ENCODE results near the gene TRHDE.

TRHDE gene

DNA sequence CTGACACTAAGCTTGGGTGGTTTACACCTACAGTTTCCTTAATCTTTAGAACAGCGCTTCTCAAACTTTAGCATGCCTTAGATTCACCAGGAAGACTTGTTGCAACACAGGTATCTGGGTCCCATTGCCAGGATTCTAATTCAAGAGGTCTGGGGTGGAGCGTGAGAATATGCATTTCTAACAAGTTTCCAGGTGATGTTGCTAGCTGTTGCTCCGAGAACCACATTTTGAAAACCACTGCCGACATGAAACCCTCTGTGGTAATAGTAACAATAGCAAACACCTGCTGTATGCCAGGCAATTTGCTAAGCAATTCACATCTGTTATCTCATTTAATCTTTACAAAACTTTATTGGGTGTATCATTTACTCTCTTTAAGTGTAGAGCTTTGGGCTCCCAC lies 58.6 kb downstream of the TRHDE start:
- DNase-seq, result no peak

DNA sequence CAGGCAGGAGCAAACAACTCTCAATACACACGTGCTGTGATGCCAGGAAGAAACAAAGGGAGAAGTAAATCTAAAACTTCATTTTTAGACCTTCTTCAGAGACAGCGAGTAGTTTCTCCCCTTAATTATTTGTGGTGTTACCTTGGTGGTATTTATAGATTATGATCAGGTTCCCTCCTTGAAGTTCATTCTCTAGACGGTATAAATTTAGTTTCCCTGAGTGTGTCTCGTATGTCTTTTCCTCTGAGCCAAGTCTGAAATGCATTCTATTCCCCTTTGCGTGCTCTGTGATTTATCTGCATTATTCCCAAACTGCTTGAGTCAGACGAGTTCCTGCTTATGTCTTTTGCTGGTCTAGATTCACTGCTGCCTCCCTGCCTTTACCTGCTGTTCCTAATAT lies 65.2 kb downstream of the TRHDE start:
- no peak for DNase-seq

DNA sequence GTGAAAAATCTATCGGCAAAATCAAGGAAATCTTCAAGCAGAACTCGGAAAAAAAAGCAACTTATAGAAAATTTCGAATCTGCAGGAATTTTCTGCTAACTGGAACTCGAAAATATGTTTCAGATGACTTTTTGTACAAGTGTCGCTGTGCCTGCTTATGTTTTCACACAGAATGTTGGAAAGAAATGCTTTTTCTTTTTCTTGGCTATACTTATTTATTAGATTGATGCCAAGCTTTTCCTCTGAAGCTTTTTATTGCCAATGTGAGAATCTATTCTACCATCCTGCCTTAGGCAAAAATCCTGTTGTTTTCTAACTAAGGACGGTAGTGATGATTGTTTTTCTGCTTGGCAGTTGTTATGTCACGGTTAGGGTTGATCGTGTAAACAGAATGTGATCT lies 65.8 kb downstream of the TRHDE start:
- DNase-seq, result no peak

DNA sequence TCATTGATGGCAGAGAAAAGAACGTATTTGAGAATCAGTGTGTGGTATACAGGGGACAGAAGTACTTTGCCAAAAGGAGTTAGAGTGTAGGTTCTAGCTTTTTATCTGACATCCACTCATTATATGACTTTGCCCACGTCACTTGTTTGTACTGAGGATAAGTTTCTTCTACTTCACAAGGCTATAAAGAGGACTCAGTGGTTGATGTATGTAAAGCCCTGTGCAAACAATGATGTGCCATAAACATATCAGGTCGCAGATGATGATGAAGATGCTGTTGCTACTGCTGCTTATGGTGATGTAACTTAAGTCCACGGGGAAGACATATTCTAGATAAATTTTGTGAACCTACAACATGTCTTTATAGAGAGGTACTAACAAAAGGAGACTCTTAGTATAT lies 66.3 kb downstream of the TRHDE start:
- no peak for DNase-seq

DNA sequence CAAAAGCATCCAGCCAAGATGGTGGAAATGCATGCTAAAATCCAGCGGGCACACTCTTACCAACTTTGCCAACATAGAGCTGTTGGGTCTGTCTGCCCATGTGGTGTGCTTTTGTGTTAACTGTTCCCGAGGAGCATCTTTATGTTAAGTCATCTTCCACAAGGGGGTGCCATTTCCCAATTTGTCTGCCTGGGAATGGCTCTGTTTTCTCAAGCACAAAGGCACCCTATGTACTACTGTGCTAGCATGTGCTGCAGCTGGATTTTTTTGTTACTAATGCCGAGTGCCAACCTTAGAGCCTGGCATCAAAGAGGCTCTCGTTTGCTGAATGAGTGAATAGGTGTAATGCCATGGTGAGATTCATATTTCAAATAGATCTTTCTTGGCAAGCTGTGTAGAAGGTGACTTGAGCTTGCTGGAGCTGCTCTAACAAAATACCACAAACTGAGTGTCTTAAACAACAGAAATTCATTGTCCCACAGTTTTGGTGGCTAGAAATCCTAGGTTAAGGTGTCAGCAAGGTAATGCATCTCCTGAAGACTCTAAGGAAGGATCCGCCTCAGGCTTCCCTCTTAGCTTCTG lies 74.3 kb downstream of the TRHDE start:
- DNase-seq, result peak; percentile 61

DNA sequence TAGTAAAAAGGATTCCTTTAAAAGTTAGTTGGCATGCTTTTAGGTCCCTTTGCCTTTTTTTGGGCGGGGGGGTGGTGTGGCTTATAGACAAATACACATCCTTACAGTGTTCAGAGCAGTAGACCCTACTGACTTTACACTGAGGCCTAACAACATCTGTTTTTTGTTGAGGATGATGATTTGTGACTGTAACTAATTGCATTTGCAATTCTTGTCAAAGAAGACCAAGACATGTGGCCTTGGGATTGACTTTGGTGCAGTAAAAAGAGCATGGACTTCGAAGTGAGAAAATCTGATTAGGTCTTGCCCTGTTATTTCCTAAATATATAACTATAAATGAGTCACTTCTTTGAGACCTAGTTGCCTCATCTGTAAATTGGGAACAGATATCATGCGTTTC lies 77.3 kb downstream of the TRHDE start:
- no peak for DNase-seq

DNA sequence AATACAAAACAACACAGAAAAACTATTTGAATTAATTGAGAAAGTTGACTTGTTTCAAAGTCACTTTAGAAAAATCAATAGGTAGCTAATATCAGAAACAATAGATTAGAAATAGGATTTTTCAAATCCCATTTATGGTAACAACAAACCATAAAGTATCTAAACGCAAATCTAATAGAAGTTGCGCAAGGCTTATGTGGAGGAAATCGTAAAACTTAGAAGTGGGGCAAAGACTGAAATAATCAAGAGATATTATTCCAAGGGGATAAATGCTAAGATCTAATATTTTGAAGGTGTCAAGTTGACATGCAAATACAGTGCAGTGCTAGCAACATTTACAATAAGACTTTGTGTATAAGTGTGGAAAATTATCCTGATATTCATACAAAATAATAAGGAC lies 87.2 kb downstream of the TRHDE start:
- no peak for DNase-seq

DNA sequence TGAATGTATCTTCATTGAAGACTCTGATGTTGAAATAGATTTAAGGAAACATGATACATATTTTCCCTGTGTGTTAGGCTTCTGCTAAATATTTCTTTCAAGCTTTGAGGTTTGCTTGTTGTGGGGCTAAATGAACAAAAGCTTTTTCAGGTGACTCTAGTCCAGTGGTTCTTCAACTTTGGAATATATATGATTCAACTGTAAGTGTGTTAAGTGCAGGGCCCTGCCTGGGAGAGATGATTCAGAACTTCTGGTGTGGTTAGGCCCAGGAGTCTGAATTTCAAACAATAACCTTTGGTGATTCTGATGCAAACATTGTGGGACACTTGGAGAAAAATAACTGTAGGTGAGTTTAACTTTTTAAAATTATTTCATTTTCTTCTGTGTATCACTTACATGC lies 93.0 kb downstream of the TRHDE start:
- DNase-seq, result no peak

DNA sequence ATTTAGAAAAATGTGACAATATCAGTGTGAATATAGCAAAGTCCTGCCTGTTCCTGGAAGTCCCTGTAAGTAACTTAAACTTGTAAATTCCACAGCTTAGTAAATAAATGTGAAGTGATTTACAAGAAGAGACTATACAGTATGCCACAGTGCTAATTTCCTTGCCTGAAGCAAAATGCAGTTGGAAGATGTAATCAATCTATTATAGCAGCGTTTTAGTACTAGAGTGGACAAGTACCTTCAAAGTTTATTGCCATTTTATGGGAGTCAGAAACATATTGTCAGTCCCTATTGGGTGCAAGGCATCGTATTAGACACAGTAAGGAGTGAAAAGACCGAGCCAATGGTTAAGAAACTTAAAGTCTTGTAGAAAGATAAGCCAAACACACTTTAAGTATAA lies 94.1 kb downstream of the TRHDE start:
- no peak for DNase-seq

DNA sequence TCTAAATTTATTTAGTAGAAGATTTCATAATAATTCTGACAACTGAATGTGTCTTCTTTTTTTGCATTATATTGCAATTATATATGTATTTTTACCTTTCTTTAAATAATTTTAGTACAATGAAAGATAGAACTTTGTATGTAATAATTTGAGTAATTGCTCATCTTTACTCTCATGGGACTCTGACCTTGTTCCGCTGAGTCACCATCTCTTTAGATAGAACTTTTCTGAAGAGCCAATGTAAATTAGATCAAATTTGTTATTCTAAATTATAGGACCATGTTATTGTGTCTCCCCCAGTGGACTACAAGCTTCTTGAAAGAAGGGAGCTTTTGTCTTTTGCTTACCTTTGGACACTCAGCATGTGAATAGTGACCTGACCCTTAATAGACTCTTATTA lies 96.1 kb downstream of the TRHDE start:
- DNase-seq, result no peak

DNA sequence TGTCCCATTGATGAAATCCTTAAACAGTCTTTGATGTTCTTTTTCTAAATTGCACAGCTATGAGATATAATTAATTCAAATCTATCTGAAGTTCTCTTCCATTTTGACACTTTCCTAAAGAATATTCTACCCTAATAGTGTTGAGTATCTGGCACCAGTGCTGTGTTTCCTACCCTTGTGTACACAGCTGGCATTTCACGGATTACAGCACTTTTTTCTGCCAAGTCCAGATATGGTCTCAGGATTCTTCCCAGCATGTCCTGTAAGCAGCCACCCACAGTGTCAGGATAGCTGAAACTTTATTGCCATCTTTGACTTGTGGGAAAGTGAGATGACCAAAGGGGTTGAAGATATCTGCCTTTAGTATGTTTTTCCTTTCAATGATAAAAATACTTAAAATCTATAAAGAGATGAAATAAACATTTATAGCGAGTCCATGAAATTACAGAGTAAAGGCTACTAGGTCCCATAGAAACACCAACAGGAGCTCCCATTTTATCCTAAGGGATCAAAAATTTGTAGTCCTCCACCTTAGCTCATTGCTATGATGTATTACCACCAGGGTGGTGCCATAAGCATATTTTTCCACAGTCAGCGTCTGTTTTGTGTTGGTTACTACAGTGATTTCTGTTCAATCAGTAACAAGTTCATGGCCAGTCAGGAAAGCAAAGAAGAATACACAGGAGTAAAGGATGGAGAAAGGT lies 96.7 kb downstream of the TRHDE start:
- no peak for DNase-seq

DNA sequence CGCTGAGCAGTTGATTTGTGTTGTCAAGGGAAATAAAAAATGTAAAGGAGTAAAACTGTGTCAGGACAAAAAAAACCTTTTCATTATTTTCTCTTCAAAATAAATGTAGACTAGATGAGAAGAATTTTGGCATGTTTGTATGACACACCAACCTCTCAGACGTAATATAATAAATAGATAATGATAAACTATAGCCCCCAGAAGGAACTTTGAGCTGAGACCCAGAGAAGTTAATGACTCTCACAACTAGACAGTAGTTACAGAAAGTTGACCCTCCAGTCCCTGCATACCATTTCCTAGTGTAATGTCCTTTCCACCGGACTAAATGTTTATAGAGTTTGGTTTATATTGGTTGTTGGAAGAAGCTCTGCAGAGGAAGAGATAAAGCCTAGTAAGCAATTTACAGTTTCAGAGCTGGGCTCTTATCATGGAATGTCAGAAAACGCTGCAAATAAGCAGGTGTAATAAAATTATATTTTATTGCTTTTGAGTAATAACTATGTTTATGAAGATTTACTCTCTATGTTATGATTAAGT lies 97.3 kb downstream of the TRHDE start:
- no peak for DNase-seq

DNA sequence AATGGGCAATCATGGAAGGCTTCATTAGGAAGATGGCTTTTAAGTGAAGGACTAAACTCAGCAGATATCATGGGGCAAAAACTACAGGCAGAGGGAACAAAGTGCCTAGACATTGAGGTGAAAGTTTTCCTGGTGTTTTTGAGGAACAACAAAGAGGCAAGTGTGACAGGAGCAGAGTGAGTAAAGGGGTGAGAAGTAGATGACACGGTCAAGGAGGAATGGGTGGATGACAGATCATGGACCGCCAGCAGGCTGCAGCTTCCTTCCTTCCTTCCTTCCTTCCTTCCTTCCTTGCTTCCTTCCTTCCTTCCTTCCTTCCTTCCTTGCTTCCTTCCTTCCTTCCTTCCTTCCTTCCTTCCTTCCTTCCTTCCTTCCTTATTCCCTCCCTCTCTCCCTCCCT lies 108.3 kb downstream of the TRHDE start:
- no peak for DNase-seq

DNA sequence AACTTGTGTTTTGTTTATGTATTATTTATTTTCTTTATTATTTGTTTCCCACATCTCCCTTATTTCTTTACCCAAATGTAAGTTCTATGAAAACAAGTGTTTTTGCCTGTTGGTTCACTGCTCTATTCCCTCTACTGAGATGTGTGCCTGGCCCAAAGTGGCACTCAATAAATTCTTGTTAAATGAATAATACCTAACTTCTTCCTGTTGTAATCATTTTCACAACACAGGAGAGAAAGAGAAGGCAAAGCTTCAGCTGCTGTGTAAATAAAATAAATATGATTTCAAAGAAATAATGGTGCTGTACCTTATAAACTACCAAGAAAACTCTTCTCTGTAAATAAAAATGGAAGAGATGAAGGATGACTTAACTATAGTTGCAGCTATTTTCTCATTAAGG lies 116.2 kb downstream of the TRHDE start:
- DNase-seq, result no peak

DNA sequence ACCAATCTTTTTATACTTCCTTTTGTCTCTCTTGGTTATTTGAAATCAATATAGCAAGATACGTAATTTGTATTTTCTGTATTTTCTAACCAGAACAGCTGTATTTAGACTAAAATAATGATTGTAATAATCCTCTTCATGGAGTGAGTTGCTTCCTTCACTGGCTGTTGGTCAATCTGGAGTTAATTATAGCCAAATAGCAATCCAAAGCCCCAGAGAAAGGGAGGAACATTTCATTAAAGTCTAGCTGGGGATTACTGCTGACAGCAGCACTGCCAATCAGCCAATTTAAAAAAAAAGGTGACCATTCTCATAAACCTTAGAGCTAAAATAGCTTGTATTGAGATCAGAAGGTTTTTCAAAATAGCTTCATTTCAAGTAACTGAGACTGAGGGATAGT lies 118.0 kb downstream of the TRHDE start:
- no peak for DNase-seq

DNA sequence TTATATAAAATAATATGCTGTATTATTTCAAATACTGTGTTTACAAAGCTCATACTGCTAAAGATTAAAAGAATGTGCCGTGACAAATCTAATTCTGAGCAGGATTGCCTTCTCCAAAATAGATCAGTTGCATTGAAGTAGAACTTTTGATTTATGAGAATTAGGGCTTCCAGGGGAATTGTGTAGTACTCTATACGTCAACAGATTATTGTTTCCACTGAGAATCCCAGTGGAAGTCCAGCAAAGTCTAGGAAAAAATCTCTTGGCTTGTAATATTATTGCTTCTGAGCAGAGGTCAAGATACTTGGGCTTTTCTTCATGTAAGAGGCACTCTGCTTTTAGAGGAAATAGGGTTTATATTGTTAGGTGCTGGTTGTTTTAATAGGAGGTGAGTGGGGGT lies 133.9 kb downstream of the TRHDE start:
- no peak for DNase-seq

DNA sequence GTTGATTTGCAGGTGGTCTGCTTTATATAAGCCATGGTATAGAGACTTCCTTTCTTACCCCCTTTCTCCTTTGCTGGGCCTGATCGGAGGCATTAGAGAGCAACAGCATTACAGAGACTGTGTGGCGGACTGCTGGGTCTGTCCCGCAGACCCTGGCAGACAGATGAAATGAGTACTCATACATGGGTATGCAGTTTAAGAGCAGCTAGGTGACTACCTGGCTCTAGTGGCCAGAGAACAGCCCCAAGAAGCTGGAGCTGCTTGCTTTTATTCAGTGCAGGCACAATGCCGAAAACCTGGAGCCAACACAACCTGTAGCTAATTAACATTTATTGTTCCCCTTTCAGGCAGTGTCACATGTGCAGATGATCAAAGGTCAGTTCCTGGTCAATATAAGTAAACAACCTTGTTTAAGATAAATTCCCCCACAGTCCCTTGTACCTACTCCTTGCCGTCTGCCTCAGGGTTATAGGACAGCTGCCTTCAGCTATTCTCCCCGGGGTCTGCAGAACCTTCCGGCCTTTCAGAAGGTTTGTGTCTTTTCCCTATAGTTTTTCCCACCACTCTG lies 160.0 kb downstream of the TRHDE start:
- no peak for DNase-seq

DNA sequence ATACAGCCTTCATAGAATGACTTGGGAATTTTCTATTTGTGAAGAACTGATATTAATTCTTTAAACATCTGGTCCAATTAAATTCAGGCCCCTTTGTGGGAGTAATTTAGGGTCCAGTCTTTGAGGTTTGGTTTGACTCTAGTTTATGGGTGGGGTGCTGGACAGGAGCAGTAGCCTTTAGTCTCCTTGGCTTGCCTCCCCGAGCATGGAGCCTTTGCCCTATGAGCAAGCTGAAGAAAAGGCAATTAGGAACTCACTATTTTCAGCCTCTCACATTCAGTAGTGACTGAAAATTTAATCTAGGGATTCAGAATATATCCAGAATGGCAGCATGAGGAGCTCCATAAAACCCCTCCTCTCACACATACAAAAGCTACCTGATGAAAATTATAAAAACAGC lies 161.1 kb downstream of the TRHDE start:
- DNase-seq, result no peak

DNA sequence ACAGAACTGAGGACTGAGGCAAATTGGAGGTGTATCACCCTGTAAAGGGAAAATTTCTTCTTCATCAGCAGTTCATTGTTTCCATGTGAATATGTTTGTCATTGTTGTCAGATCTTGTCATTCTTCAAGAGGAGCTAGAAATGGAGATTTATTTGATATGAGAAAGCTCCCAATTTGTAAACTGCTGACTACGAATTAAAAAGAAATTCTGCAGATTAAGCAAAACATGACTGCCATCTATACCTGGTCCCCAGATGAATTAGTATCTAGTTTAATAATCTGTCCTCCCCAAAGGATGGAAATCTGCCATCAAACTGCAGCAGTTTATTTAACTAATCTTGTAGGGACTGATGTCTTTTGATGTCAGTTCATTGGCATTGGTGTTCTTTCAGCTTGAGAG lies 162.8 kb downstream of the TRHDE start:
- DNase-seq, result no peak

DNA sequence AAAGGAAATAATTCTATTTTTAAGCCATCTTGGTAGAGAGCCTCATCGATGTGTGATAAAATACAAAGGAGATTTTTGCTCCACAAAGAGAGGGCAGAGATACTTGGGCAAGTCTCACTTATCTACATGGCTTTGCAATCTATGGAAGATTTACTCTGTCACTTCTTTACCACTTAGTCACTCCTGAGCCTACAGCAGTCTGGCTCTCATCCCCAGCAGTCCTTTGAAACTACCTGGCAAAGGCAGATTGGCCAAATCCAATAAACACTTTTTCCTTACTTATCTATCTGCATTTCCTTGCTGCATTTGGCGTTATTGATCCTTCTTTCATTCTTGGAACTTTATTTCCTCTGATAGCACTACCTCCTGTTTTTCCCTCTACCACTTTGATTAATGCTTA lies 170.0 kb downstream of the TRHDE start:
- no peak for DNase-seq

DNA sequence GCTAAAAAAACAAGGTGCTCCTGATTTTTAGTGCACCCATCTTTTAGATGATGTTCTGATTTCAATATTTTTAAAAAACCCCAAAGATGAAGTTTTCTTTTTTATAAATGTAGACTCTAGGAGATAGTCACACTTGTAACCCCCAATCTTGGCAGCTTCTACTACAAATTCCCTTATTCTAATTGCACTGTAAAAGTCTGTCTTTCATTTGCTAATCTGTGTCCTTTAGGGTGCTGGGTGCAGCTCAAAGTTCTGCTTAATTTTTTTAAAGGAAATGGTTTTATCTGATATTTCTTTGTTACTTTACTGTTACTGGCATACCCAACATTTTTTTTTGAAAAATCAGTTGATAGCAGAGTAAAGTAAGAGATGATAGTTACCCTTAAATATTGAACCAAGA lies 172.0 kb downstream of the TRHDE start:
- DNase-seq, result no peak

DNA sequence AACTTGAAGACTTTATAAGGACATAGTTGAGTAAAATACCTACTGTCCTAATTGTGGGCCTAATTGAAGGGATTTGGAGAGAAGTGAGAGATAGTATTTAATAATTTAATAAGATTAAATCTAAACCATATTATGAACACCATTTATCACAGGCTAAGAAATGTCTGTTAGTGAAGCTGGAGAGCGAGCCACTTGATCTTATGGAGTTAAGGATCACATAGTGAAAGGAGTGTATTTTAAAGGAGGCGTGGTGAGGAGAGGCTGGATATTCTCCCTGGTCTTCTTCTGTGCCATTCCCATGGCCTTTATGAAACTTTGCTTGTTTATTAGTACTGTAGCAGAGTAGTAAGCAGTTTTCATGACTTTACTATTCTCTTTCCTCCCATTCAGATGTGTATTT lies 172.4 kb downstream of the TRHDE start:
- DNase-seq, result no peak

DNA sequence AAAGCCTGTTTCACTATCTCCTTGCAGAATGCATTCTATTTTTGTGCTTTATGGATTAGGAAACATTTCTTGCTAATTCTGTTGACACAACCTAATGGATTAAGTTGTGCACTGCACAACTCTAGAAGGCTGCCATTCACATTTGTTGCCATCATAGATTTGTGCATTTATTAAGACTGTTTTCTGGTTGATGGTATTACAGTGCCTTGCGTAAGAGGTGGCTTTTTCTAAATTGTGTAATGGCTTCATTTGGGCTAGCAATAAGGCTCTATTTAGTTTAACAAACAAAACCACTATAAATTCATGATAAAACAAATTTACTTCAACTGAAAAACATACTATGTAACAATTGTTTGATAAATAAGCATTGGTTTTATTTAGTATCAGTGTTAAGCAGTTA lies 175.9 kb downstream of the TRHDE start:
- DNase-seq, result no peak

DNA sequence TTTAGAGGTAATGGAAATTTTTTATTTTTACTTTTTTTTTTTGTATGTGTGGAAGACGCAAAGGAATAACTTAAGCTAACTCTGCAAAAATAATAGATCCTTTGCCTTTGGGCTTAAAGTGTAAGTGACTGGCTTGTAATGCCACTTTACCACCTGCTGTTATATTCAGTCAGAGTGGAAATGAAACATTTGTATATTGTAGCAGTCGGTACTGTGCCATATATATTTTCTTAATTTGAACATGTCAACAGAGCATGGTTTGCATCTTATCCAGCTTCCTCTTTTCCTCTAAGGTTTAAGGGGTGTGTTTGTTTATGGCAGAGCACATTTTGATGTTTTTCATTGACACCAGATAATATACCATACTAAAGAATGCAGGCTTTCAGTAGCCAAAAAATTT lies 176.6 kb downstream of the TRHDE start:
- DNase-seq, result no peak

DNA sequence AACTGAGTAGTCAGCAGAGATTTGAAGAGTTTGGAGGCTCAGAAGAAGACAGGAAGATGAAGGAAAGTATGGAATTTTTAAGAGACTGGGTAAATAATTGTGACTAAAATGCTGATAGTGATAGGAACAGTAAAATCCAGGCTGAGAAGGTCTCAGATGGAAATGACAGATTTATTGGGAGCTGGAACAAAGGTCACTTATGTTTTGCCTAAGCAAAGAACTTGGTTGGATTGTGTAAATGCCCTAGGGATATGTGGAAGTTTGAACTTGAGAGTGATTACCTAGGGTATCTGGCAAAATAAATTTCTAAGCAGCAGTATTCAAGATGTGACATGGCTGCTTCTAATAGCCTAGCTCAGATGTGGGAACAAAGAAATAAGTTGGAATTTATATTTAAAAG lies 180.9 kb downstream of the TRHDE start:
- no peak for DNase-seq

Data from NCI-H187 treated with DMSO at 0.1 percent for 48 hours (cell line).